ENCODE measurements around the gene MAU2.

DNA sequence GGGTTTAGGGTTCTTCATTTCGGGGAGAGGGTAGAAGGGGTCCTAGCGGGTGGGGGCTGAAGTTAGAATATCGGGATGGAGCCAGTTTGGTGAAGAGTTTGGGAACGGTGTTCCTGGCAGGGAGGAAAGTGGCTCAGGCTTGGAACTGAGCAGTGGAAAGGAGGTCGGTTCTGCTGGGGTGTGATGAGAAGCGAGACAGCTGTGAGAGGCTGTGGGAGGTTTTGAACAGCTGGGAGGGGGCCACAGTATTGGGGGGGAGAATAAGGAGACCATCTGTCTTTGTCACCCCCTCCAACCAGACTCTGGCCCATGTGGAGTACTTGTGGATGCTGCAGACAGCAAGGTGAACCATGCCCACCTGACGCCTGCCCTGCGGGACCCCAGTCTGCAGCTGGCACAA lies 46.5 kb upstream of the MAU2 start:
- no peak for TF ChIP-seq POLR2AphosphoS5 (IDR thresholded peaks at IDR 0.05; ENCODE audit: low read depth, low read length)
- no peak for TF ChIP-seq POLR2A (IDR thresholded peaks at IDR 0.05; ENCODE audit: low read depth, low read length)
- no peak for TF ChIP-seq TAF1 (IDR thresholded peaks at IDR 0.05; ENCODE audit: borderline replicate concordance, low read depth, low read length)
